Ovary (tissue), 9 donors: ENCODE results near the gene REELD1. TPM values are rescaled to one million over a fixed set of nuclear protein-coding genes. Genes with fewer than 3 reads are reported as not detected.

ENCODE experiments used
- DNase-seq, 5 donors: peaks; one replicate each; pipeline ENCODE4 v3.0.0-alpha.2; 2019 to 2020
- H3K27ac ChIP-seq, 2 donors: fragments of 200-600 bp; one replicate each; pipeline versions ENCODE4 v1.5.1 to v1.8.0; 2019 to 2022
- H3K27me3 ChIP-seq: fragments of 200-600 bp; one replicate; pipeline ENCODE4 v1.8.0; 2022
- H3K36me3 ChIP-seq: fragments of 200-600 bp; sonication (generic); one replicate; pipeline ENCODE4 v1.5.1; 2019
- H3K4me1 ChIP-seq: one replicate; pipeline ENCODE4 v1.8.1; 2013; ENCODE audit warnings: mild to moderate bottlenecking, moderate library complexity; ENCODE audit not compliant: insufficient read depth
- H3K4me3 ChIP-seq: fragments of 200-600 bp; sonication (generic); one replicate; pipeline ENCODE4 v1.5.1; 2017
- H3K9me3 ChIP-seq, 2 donors: fragments of 200-600 bp in 1 of 2; sonication (generic) in 1 of 2; one replicate each; pipeline versions ENCODE4 v1.5.1 to v1.8.1; 2013 to 2019; ENCODE audit warnings: mild to moderate bottlenecking in 1 of 2, moderate library complexity in 1 of 2
- CTCF ChIP-seq, 3 donors: fragments of 450-650 bp in 2 of 3; fragments of 200-600 bp in 1 of 3; IDR thresholded peaks; one replicate each; pipeline versions ENCODE4 v1.5.1 to v1.8.0; 2016 to 2022; ENCODE audit warnings: antibody characterized with exemption in 3 of 3, mild to moderate bottlenecking in 1 of 3
- EP300 ChIP-seq: sonication (generic); formaldehyde crosslinking; IDR thresholded peaks from one replicate; pipeline ENCODE4 v1.6.1; 2017; ENCODE audit warnings: antibody characterized with exemption
- POLR2A ChIP-seq: fragments of 450-650 bp; IDR thresholded peaks from one replicate; pipeline ENCODE4 v1.6.1; 2017; ENCODE audit warnings: antibody characterized with exemption, mild to moderate bottlenecking, moderate library complexity
- WGBS, 3 donors: extraction: QIAGEN DNeasy Blood & Tissue Kit in 1 of 3; methylation state at CpG; one replicate each; pipeline versions ENCODE4 v1.1.5 to v1.1.7; 2013 to 2017; 5-methylcytosine and 5-hydroxymethylcytosine counted together
- intact Hi-C, 4 donors: fragments of 100-400 bp; cut with DNase I; formaldehyde crosslinking; loops; one replicate each; pipeline versions ENCODE4 v1.11.0 to v1.15.1; 2022 to 2023
- polyA plus RNA-seq, 2 donors: library from polyadenylated mRNA; stranded (reverse); fragments of 200-250 nt in 1 of 2; fragments of 350-450 nt in 1 of 2; fragmentation: Illumina TruSeq in 1 of 2; extraction: RNeasy Lipid Tissue Mini Kit (QIAGEN cat#74804) in 1 of 2; gene quantifications; one replicate each; pipeline ENCODE4 v1.2.3, GENCODE V29; 2013 to 2014
- total RNA-seq, 7 donors: library from RNA; depleted of rRNA in 2 of 7; stranded (reverse); fragments of >200 nt in 2 of 7; fragmentation: NEBNext Ultra II Directional in 3 of 7; extraction: Animal tissue kit (Norgen Biotek cat#: 25700) in 3 of 7; gene quantifications; one replicate each; pipeline versions ENCODE4 v1.1.0 to v1.2.4, GENCODE V29; 2016 to 2023
- donor health status: DM: no; HTN: no; CAD: no; lungs with moderate emphysema.
- donor health status: DM: no; HTN: no; CAD: no.
- donor health status: Bipolar disorder and iron deficiency.
- donor health status: DM: yes; HTN: yes; CAD: no.
- donor health status: DM: no; HTN: no; CAD: no.
- donor health status: DM: yes; HTN: yes; CAD: no.

REELD1 gene
- total and polyA plus RNA-seq, 9 donors = 0.15 to 0.95 (median 0.38) TPM; not detected in 5

GRCh38 chr4:146224326-146224966, 10.1 kb downstream of the REELD1 start:
- Histone ChIP-seq H3K27me3 (no peaks in the 10 kb centered on the region), H3K9me3 (no peaks in the 10 kb centered on the region), H3K4me1 (peaks cover 1% of the 10 kb centered on the region), H3K36me3 (no peaks in the 10 kb centered on the region), H3K27ac (no peak overlapping the region), H3K4me3 (no peak overlapping the region)
- 6 to 17% (median 12%) methylated on average over 8 of the region's 8 CpGs for WGBS, 3 donors
- no peak for TF ChIP-seq CTCF (IDR thresholded peaks at IDR 0.05)
- TF ChIP-seq POLR2A = no peak
- TF ChIP-seq EP300 = no peak
- DNase-seq = no peak
- intact Hi-C loops = no loop called here

- H3K36me3 ChIP-seq = no peaks in the 10 kb centered on the region
- DNase-seq = no peak
- peaks cover 1% of the 10 kb centered on the region for H3K4me1 ChIP-seq
- no peaks in the 10 kb centered on the region for H3K27me3 ChIP-seq
- no peak overlapping the region for H3K27ac ChIP-seq
- intact Hi-C loops = no loop called here
- TF ChIP-seq EP300 = no peak
- no peak for TF ChIP-seq POLR2A
- TF ChIP-seq CTCF (IDR thresholded peaks at IDR 0.05) = no peak
- no peaks in the 10 kb centered on the region for H3K9me3 ChIP-seq
- H3K4me3 ChIP-seq = no peak overlapping the region
These were observed 15.1 kb downstream of the REELD1 start for GRCh38 chr4:146229406-146229805.

- no peak for DNase-seq
- intact Hi-C loops = no loop called here
- WGBS, 3 donors = 94 to 96% (median 95%) methylated on average over 1 of the region's 1 CpG
- no peak for TF ChIP-seq CTCF (IDR thresholded peaks at IDR 0.05)
- no peak for TF ChIP-seq POLR2A
- TF ChIP-seq EP300 = no peak
- Histone ChIP-seq H3K4me3 (no peak overlapping the region), H3K27me3 (no peaks in the 10 kb centered on the region), H3K27ac (no peak overlapping the region), H3K36me3 (no peaks in the 10 kb centered on the region), H3K9me3 (no peaks in the 10 kb centered on the region), H3K4me1 (no peaks in the 10 kb centered on the region)
These were observed 17.9 kb downstream of the REELD1 start for GRCh38 chr4:146232131-146232722.

DNA sequence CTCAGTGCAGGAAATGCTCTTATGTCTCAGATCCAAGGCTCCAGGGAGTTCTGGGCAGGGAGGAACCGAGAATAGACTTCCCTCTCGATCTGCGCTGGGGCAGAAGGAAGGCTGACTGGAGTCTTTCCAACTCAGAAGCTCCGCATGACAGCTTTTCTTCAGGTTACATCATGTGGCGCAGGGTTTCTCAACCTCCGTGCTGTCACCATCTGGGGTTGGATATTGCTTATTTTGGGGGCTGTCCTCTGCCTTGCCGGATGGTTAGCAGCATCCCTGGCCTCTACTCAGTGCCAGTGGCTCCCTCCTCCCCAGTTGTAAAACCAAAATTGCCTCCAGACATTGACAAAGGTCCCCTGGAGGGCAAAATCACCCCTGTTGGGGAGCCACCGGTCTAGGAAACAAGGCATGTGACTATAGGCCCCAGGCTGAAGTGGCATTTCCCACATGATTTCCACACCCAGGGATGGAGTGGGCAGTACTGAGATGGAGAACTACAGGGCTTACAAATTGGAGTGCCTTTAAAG, 21.4 kb downstream of the REELD1 start:
- H3K4me3 ChIP-seq = no peak overlapping the region
- no peaks in the 10 kb centered on the region for H3K27me3 ChIP-seq
- DNase-seq = no peak
- H3K27ac ChIP-seq = no peak overlapping the region
- no peak for TF ChIP-seq EP300
- TF ChIP-seq POLR2A = no peak
- TF ChIP-seq CTCF (IDR thresholded peaks at IDR 0.05) = no peak
- H3K9me3 ChIP-seq = no peaks in the 10 kb centered on the region
- WGBS, 3 donors = 84 to 88% (median 87%) methylated on average over 8 of the region's 8 CpGs
- H3K36me3 ChIP-seq = no peaks in the 10 kb centered on the region
- no peaks in the 10 kb centered on the region for H3K4me1 ChIP-seq
- intact Hi-C loops = no loop called here
